ENCODE data around the gene ARPC5L.
"Not testable (repeated sequence)": the region's sequence is repeated elsewhere in the genome, so short reads cannot be mapped to it uniquely, and the experiment has no call there.

GRCh38 chr9:124838567-124839275, 23.2 kb upstream of the ARPC5L start:
- not testable (repeated sequence) for TF ChIP-seq CTCF, POLR2A (IDR thresholded peaks at IDR 0.05)
